GM12801 (cell line): ENCODE results near the gene CRLF2.

ENCODE experiments used
- TF ChIP-seq, protein P1 (sequence below): IDR thresholded peaks from one replicate; pipeline ENCODE4 v1.5.1; 2011; ENCODE audit warnings: control low read depth; ENCODE audit not compliant: insufficient read length; ENCODE audit errors: extremely low read depth

CRLF2 gene

DNA sequence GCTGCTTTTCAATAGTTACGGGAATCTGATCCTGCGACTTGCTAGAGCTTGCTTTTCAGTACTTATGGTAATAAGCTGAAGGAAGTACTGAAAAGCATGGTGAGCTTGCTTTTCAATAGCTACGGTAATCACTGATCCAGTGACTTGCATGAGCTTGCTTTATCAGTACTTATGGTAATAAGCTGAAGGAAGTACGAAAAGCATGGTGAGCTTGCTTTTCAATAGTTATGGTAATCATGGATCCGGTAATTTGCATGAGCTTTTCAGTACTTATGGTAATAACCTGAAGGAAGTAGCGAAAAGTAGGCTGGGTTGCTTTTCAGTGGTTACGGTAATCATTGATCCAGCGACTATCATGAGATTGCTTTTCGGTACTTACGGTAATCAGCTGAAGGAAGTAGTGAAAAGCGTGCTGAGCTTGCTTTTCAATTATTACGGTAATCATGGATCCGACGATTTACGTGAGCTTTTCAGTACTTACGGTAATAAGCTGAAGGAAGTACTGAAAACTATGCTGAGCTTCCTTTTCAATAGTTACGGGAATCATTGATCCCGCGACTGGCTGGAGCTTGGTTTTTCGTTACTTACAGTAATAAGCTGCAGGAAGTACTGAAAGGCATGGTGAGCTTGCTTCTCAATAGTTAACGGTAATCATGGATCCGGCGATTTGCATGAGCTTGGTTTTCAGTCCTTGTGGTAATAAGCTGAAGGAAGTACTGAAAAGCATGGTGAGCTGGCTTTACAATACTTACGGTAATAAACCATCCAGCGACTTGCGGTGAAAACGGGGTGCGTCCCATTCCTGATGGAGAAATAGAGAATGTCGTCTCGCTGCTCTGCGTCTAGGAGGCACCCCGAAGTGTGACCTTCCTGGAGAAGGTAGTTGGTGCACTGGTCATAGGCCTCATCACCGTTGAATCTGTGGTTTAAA is 6.5 kb downstream of the CRLF2 start:
- TF ChIP-seq, protein P1, sequence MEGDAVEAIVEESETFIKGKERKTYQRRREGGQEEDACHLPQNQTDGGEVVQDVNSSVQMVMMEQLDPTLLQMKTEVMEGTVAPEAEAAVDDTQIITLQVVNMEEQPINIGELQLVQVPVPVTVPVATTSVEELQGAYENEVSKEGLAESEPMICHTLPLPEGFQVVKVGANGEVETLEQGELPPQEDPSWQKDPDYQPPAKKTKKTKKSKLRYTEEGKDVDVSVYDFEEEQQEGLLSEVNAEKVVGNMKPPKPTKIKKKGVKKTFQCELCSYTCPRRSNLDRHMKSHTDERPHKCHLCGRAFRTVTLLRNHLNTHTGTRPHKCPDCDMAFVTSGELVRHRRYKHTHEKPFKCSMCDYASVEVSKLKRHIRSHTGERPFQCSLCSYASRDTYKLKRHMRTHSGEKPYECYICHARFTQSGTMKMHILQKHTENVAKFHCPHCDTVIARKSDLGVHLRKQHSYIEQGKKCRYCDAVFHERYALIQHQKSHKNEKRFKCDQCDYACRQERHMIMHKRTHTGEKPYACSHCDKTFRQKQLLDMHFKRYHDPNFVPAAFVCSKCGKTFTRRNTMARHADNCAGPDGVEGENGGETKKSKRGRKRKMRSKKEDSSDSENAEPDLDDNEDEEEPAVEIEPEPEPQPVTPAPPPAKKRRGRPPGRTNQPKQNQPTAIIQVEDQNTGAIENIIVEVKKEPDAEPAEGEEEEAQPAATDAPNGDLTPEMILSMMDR, result no peak

DNA sequence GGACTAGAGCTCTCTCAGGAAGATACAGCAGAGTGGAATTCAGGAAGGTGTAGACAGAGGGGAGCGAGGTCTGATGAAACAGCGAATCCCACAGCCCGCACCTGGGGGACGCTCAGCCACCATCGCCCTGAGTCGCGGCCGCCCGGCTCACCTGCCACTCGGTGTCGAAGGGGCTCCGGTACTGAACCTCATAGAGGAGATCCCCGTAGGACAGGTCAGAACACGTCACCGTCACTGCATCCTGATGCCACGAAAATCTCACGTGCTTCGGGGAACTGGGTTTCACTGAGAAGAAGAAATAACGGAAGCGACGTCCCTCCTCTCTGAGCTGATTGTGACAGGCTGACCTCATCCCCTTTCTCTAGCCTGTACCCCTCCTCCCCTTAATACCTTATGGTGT is 10.2 kb downstream of the CRLF2 start:
- TF ChIP-seq, protein P1, result no peak

DNA sequence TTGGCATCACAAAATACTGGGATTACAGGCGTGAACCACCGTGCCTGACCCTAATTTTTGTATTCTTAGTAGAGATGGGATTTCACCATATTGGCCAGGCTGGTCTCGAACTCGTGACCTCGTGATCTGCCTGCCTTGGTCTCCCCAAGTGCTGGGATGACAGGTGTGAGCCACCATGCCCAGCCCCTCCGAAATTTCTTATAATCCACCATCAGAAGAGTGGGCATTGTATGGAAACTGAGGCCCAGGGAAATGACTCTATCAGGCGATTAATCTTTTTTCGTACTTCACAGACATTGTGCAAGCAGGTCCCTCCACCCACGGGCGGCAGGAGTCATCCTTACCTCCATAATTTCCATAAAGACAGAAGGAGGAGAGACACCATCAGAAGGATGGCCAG is 16.0 kb downstream of the CRLF2 start:
- TF ChIP-seq, protein P1, result no peak

DNA sequence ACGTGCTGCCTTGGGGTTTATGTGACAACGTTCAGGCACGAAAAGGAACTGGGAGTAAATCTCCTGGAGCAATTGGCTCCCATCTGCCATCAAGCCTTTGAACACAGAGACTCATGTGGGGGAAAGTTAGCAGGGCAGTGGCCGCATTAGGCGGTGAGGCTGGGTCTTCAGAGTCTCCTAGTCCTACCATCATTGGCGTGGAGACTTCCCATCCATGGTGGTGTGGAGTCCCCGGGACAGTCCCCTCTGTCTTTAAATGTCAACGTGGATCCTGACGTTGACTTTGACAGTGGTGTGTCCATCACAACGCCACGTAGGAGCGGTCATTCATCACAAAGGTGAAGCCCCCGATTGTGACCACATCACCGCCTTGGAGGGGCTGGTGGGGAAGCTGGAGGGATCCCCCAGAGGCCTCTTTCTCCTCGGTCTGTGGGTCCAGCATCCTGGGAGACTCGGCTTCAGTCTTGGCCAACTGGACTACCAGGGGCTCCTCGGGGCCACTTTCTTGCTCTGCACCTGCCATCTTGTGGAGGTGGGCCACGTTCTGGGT is 21.8 kb downstream of the CRLF2 start:
- TF ChIP-seq, protein P1, result no peak

DNA sequence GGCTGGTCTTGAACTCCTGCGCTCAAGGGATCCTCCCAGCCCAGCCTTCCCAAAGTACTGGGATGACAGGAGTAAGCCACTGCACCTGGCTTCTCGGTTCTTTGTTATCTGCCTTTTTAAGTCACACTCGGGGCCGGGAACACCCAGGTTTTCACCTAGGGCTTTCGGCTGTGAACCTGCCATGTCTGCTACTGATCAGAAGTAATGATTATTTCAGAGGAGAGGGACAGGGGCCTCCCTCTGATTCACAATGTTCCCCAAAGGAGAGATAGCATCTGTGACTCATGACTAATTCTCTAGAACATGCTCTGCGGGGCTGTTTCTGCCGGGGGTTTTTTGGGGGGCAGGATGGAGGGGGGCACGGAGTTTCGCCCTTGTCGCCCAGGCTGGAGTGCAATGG is 26.9 kb downstream of the CRLF2 start:
- TF ChIP-seq, protein P1, result no peak

DNA sequence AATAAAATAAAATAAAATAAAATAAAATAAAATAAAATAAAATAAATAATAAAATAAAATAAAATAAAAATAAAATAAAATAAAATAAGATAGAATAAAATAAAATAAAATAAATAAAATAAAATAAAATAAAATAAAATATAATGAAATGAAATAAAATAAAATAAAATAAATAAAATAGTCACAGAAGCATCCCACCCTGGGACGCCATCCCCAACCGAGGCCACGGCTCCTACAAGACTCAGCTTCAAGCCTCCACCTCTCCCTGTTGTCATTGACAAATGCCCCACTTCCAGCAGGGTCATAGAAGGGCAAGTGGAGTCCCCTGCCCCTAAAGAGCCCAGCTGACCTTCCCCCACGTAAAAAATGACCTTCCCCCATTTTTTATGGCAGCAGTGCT is 30.2 kb downstream of the CRLF2 start:
- TF ChIP-seq, protein P1, result no peak

DNA sequence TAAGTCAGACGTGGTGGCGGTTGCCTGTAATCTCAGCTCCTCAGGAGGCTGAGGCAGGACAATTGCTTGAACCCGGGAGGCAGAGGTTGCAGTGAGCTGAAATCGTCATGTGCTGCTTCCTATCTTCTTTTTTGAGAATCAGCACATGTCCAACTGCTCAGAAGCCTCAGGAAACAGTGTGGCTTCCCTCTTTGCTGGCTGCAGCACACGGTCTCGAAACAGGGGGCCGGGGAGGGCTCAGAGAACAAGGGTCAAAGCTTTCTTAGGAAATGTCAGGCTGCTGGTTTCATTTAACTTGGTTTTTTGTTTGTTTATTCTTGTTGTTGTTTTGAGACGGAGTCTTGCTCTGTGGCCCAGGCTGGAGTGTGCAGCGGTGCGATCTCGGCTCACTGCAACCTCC is 31.3 kb downstream of the CRLF2 start:
- TF ChIP-seq, protein P1, result no peak
